Cerebellar cortex (tissue), 1 donor: ENCODE data around the gene CHST7.
"Not testable (repeated sequence)": the region's sequence is repeated elsewhere in the genome, so short reads cannot be mapped to it uniquely, and the experiment has no call there.

Experiments used
- DNase-seq: peaks from one replicate; pipeline ENCODE4 v3.0.0-alpha.2; 2015; ENCODE audit warnings: low spot score

Gene CHST7, protein sequence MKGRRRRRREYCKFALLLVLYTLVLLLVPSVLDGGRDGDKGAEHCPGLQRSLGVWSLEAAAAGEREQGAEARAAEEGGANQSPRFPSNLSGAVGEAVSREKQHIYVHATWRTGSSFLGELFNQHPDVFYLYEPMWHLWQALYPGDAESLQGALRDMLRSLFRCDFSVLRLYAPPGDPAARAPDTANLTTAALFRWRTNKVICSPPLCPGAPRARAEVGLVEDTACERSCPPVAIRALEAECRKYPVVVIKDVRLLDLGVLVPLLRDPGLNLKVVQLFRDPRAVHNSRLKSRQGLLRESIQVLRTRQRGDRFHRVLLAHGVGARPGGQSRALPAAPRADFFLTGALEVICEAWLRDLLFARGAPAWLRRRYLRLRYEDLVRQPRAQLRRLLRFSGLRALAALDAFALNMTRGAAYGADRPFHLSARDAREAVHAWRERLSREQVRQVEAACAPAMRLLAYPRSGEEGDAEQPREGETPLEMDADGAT

GRCh38 chrX:46573331-46573891, at the start of gene CHST7:
Gene CHST7, plus strand, starts transcription at chrX:46573765. Its CDS starts 167 bp downstream, at chrX:46573932.
- DNase-seq: peak; percentile 35

DNA sequence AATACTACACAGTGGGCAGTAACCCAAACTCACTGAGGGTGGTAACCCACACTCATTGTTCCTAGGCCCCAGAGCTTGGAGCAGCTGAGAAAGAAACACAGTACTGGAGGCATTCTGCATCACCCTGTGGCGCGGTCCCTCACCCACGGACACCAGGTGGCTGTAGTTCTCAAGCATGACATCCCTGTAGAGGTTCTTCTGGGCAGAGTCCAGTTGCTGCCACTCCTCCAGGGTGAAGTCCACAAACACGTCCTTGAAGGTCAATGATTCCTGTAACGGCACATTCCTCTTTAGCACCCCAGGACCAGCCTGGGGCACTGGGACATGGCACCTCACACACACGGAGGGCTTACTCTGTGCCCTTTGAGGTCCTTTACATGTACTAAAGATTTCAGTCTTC, 44.9 kb upstream of the CHST7 start:
- DNase-seq: not testable (repeated sequence)

GRCh38 chrX:46529740-46530403, 43.7 kb upstream of the CHST7 start:
- DNase-seq: not testable (repeated sequence)

- DNase-seq: not testable (repeated sequence)
Observed at GRCh38 chrX:46530404-46530908, 43.1 kb upstream of the CHST7 start.

GRCh38 chrX:46531442-46531841, 42.1 kb upstream of the CHST7 start:
- no peak for DNase-seq

GRCh38 chrX:46543441-46543840, 30.1 kb upstream of the CHST7 start:
- no peak for DNase-seq

- DNase-seq: peak; percentile 1
Observed at GRCh38 chrX:46544527-46544926, 29.0 kb upstream of the CHST7 start.

DNA sequence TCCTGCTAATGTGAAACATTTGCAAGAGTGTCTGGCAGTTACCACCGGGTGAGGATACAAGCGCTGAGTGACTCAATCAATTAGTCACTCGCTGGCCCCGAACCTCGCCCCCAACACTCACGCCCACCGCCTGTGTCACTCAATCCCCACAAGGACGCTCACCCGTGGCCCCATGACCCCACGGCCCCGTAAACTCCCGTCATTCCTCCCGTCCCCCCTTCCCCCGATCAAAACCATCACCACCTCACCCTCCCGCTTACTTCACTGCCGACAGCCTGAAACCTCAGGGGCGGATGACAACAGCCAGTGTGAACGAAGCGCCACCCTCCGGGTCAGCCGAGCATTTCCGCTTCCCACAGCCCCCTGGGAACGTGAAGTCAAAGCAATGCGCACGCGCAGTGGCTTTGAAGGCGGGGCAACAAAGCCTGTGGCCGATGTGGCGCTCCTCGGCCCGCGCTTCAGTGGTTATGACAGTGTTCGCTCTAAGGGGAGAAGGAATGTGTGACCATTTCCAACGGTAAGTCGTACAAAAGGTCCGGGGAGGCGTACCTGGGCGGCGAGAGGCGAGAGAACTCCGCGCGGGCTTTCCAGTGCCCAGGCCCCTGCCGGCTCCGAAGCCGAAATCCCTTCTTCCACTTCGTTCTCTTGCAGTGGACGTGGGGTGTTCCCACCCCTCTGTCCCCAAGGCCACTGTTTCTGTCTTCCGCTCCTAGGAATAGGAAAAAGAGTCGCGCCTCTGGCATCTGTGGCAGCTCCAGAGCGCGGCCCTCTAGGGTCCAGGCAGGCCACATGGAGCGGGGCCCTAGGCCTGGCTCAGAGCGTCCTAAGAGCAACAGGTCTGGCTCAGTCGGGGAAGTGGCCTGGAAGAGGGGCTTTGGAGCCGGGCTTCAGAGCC, 28.2 kb upstream of the CHST7 start, which contains the start of gene ZNF674:
Gene ZNF674 (minus strand): TSS at position 311 of the 895 bp plus-strand sequence. CDS start 3,334 bp downstream, outside the sequence.
- DNase-seq: peak; percentile 90

GRCh38 chrX:46547857-46548256, 25.7 kb upstream of the CHST7 start:
- DNase-seq: no peak

GRCh38 chrX:46549914-46550313, 23.7 kb upstream of the CHST7 start:
- no peak for DNase-seq

- no peak for DNase-seq
Observed at GRCh38 chrX:46551494-46552128, 22.0 kb upstream of the CHST7 start.

DNA sequence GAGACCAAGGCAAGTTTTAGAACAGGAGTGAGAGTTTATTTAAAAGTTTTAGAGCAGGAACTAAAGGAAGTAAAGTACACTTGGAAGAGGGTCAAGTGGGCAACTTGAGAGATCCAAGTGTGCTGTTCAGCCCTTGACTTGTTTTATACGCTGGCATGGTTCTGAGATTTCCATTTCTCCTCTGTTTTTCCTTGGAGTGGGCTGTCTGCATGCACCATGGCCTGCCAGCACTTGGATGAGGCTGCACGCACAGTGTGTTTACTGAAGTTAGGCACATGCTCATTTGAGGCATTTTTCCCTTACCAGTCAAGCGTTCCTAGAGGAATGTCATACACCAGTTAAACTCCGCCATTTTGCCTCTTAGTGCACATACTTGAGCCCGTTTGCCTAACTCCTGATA, 19.6 kb upstream of the CHST7 start:
- no peak for DNase-seq

DNA sequence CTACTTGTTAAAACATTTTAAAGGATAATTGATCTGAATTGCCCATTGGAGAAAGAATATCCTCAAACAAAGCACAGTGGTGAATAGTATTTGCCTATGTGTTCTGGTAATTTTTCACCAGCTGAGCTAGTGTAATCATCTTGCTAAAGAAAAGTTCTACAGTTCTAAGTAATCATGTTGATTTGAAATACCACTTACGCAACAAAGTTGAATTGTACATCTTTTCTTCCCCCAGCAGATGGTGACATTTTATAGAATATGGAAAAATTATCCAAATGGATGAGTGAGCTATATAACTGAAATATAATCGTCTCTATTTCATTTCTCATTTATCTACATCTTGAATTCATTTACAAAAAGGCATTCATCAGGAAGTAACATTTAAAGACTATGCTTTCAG, 18.6 kb upstream of the CHST7 start:
- DNase-seq: no peak

DNA sequence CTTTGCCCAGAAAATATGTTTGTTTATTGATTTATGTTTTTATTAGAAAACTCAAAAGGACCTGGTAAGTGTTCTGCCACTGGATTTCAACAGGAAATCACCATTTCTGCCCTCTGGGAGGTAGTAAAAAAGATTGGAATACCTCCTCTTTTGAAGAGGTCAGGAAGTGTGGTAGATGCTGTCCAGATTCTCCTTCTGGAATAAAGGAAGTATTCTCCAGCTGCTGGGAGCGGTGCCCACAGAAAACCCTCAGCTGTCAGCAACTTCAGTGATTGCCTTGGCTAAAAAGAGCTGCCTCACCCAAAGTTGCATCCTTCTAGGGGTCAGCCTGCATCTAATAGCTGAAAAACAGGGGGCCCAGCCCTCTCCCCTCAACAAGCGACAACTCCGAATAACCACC, 14.5 kb upstream of the CHST7 start:
- DNase-seq: no peak

DNA sequence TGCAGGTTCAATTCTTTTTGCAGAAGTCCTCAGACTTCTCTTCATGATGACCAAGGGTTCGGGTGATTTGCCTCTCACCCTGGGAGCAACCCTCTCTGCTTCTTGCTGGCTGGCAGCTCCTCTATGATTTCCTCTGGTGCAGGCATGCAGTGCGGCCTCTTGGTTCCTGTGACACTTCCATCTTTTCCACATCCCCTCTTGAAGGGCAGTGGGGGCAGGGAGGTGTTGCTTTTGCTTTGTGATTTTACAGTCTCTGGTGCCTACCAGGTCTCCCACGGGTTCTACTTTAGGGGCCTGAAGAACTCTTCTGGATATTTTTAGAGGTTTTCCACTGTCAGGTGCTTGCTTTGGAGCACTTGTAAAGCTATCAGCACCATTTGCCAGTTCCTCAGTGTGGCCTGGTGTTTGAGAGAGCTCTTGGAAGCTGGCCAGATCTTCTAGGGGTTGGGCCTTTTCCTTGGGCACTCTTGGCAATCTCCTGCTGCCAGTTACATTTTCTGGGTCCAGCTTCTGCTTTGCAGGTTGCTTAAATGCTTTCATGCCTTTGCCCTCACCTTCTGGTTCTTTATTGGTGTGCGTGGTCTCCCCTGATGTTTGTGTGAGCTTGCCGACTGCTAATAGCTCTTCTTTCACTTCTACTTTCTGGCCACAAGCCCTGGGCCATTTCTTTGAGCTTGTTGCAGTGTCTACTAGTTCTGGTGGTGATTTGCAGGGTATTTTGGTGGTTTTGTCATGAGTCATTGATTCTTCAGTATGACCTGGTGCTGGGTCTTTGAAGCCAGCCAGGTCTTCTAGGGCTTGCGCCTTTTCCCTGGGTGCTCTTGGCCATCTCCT, 11.5 kb upstream of the CHST7 start:
- peak; percentile 22 for DNase-seq

- no peak for DNase-seq
Observed at GRCh38 chrX:46567388-46567787, 6.2 kb upstream of the CHST7 start.

DNA sequence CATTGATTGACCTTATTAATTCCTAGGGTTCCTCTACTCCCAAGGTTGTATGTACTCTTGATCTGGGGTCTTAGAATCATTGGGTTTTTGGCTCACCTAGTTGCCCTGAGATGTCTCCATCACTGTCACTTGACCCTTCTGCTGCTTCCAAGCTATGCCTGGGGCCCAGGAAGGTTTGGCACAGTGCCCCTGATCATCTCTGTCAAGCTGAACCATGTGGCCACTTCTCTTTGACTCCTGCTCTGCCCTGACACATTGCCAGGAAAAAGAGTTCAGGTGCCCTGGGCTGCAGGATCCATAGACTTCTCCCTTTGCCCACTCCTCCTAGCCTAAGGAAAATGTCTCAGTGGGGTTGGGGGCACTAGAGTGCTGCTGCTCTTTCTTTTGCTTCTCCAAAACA, 3.9 kb upstream of the CHST7 start:
- no peak for DNase-seq

DNA sequence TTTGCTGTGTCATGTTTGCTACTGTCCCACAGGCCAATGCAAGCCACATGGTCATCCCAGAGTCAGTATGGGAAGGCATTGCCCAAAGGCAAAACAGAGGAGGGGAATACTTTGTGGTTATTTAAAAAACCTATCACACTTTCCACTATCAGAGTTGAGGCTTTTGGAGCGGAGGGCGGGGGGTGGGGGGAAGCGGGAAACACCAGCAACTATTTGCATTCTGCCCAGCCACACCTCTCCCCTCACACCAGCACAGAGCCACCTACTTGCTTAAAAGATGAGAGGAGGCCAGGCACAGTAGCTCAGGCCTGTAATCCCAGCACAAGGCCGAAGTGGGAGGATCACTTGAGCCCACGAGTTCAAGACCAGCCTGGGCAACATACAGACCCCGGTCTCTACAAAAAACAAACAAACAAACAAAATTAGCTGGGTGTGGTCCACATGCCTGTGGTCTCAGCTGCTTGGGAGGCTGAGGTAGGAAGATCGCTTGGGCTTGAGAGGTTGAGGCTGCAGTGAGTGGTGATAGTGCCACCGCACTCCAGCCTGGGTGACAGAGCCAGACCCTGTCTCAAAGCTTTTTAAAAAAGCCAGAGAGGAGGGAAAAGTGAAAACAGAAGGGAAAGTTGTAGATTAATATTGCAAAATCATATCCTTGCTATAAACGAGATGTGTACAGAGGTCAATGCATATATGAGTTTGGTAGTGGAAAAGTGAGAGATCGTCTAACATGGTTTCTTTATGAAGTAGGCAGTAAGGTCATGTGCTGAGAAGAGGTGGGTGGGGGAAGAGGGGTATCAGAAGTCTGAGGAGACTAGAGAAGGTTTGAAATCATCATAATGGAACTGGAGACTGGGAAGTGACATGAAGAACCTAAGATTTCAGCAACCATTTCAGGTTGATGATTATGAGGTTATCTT, 1.9 kb upstream of the CHST7 start:
- no peak for DNase-seq

GRCh38 chrX:46572340-46572936, 1.1 kb upstream of the CHST7 start:
- DNase-seq: no peak
